Panc1 (cell line): ENCODE measurements around the gene MVK. TPM values are rescaled to one million over a fixed set of nuclear protein-coding genes. Genes with fewer than 3 reads are reported as not detected.

ENCODE experiments used
- ATAC-seq: fragments of 200-7000 bp; cut with Tn5 transposase; 2 replicates; pipeline ENCODE4 v1.9.1; 2020; ENCODE audit warnings: mild to moderate bottlenecking, moderate library complexity
- BruUV-seq: library from RNA; stranded (reverse); fragments of 400-500 nt; replicated peaks from 2 replicates; lab custom pipeline; 2021; lab: Mats Ljungman, UMichigan
- CTCF ChIA-PET: fragments of 300-600 bp; sonication (Branson Sonifier 250); formaldehyde crosslinking; loops from one replicate; lab custom pipeline; 2022; ENCODE audit warnings: antibody characterized with exemption; lab: Charles Lee
- POLR2A ChIA-PET: fragments of 300-600 bp; sonication (Branson Sonifier 250); formaldehyde crosslinking; loops from one replicate; lab custom pipeline; 2022; ENCODE audit warnings: antibody characterized with exemption; lab: Charles Lee
- DNase-seq: peaks from one replicate; pipeline ENCODE4 v3.0.0-alpha.2; 2010; ENCODE audit warnings: low read depth, low spot score
- H3K27ac ChIP-seq: 2 replicates; pipeline ENCODE4 v1.5.1; 2011; ENCODE audit warnings: mild to moderate bottlenecking, low read length, inconsistent platforms
- H3K27me3 ChIP-seq: fragments of 200-500 bp; sonication (Bioruptor generic); 2 replicates; pipeline ENCODE4 v1.6.0; 2014; ENCODE audit warnings: low read length, inconsistent platforms; ENCODE audit not compliant: control insufficient read depth, insufficient read depth
- H3K36me3 ChIP-seq: fragments of 200-500 bp; sonication (Bioruptor generic); 2 replicates; pipeline ENCODE4 v1.5.1; 2014; ENCODE audit warnings: inconsistent platforms, mild to moderate bottlenecking, low read length, moderate library complexity; ENCODE audit not compliant: control insufficient read depth, insufficient read depth
- H3K4me1 ChIP-seq: 2 replicates; pipeline ENCODE4 v1.5.1; 2011; ENCODE audit warnings: inconsistent platforms, mild to moderate bottlenecking, low read length, moderate library complexity; ENCODE audit not compliant: control insufficient read depth, insufficient read depth
- H3K4me3 ChIP-seq, 2 experiments: 2 replicates each; pipeline ENCODE4 v1.5.1; 2011 to 2012; ENCODE audit warnings: low read depth in 2 of 2, low read length in 2 of 2, mild to moderate bottlenecking in 2 of 2, inconsistent platforms in 1 of 2, moderate library complexity in 1 of 2
- H3K9me3 ChIP-seq: fragments of 200-500 bp; sonication (Bioruptor generic); 2 replicates; pipeline ENCODE4 v1.5.1; 2014; ENCODE audit warnings: low read depth, mild to moderate bottlenecking, inconsistent platforms, low read length, moderate library complexity; ENCODE audit not compliant: control insufficient read depth, insufficient read depth
- CTCF ChIP-seq: fragments of 450-650 bp; IDR thresholded peaks from 2 replicates; pipeline ENCODE4 v1.5.1; 2017; ENCODE audit warnings: mild to moderate bottlenecking
- POLR2AphosphoS5 ChIP-seq: IDR thresholded peaks from 2 replicates; pipeline ENCODE4 v1.6.1; 2012; ENCODE audit warnings: mild to moderate bottlenecking, low read depth, low read length, moderate library complexity
- REST ChIP-seq, 2 experiments: IDR thresholded peaks; 2 replicates each; pipeline ENCODE4 v1.6.1; 2011 to 2012; ENCODE audit warnings: low read depth in 2 of 2, control low read depth in 1 of 2, low read length in 1 of 2, mild to moderate bottlenecking in 1 of 2, moderate library complexity in 1 of 2; ENCODE audit not compliant: insufficient read depth in 1 of 2
- SIN3A ChIP-seq: IDR thresholded peaks from 2 replicates; pipeline ENCODE4 v1.6.1; 2012; ENCODE audit warnings: low read depth, mild to moderate bottlenecking, low read length, moderate library complexity, borderline replicate concordance; ENCODE audit not compliant: insufficient read depth
- TCF7L2 ChIP-seq: IDR thresholded peaks from 2 replicates; pipeline ENCODE4 v1.6.1; 2011; ENCODE audit warnings: mild to moderate bottlenecking, low read depth, low read length, inconsistent platforms
- in situ Hi-C: cut with HindIII; loops from 2 replicates; pipeline ENCODE4 v1.10.0; 2016; ENCODE audit warnings: low sequenced_read_pairs, low pct_unique_long_range_greater_than_20kb
- intact Hi-C: fragments of 100-400 bp; cut with micrococcal nuclease; formaldehyde crosslinking; loops from one replicate; pipeline ENCODE4 v1.10.0; 2022; ENCODE audit not compliant: unreplicated experiment
- total RNA-seq: library from RNA; stranded (reverse); gene quantifications from one replicate; pipeline ENCODE4 v1.2.1, GENCODE V29; 2021; ENCODE audit not compliant: unreplicated experiment

The MVK gene
- total RNA-seq, 1 experiment from 2014 or later = 41.6 TPM

GRCh38 chr12:109555431-109556315, 17.9 kb upstream of the MVK start:
- no peaks in the 10 kb centered on the region for H3K36me3 ChIP-seq
- in situ Hi-C loops (no loop called here), intact Hi-C loops (no loop called here)
- TF ChIP-seq POLR2AphosphoS5 = no peak
- TF ChIP-seq CTCF = no peak
- TF ChIP-seq SIN3A = no peak
- TF ChIP-seq REST (IDR thresholded peaks at IDR 0.05; ENCODE audit: insufficient read depth in 1 of 2, low read depth in 2 of 2, low read length in 1 of 2) = no peak
- no peak for TF ChIP-seq TCF7L2
- ChIA-PET CTCF (no interaction called here), POLR2A (interaction anchor here (0.7 kb wide), 1 partner anchor 804 kb away, joined by 3 read pairs; no protein-coding TSS in a partner anchor)
- no peak overlapping the region for H3K4me3 ChIP-seq
- no peak overlapping the region for H3K27ac ChIP-seq
- H3K4me1 ChIP-seq = no peaks in the 10 kb centered on the region
- H3K9me3 ChIP-seq = no peaks in the 10 kb centered on the region
- ATAC-seq = no peak
- DNase-seq = no peak
- no TSS peak for BruUV-seq
- H3K27me3 ChIP-seq = peaks cover 2% of the 10 kb centered on the region; the same call in 1 of the 2 replicates

GRCh38 chr12:109557200-109557599, 16.4 kb upstream of the MVK start:
- Histone ChIP-seq H3K27me3 (no peaks in the 10 kb centered on the region), H3K36me3 (no peaks in the 10 kb centered on the region), H3K27ac (no peak overlapping the region), H3K4me1 (no peaks in the 10 kb centered on the region), H3K4me3 (no peak overlapping the region), H3K9me3 (no peaks in the 10 kb centered on the region)
- ChIA-PET CTCF (no interaction called here), POLR2A (no interaction called here)
- TF ChIP-seq SIN3A = no peak
- no peak for DNase-seq
- no peak for ATAC-seq
- intact Hi-C loops (no loop called here), in situ Hi-C loops (no loop called here)
- no TSS peak for BruUV-seq

GRCh38 chr12:109557805-109558204, 15.8 kb upstream of the MVK start:
- H3K27me3 ChIP-seq = no peaks in the 10 kb centered on the region
- in situ Hi-C loops = no loop called here
- no peaks in the 10 kb centered on the region for H3K9me3 ChIP-seq
- ChIA-PET POLR2A (no interaction called here), CTCF (no interaction called here)
- no peak overlapping the region for H3K4me3 ChIP-seq
- intact Hi-C loops = no loop called here
- BruUV-seq = no TSS peak
- H3K36me3 ChIP-seq = no peaks in the 10 kb centered on the region
- no peaks in the 10 kb centered on the region for H3K4me1 ChIP-seq
- ATAC-seq (no peak), DNase-seq (no peak)
- no peak for TF ChIP-seq TCF7L2
- TF ChIP-seq SIN3A = no peak
- no peak for TF ChIP-seq REST (IDR thresholded peaks at IDR 0.05; ENCODE audit: insufficient read depth in 1 of 2, low read depth in 2 of 2, low read length in 1 of 2)
- no peak for TF ChIP-seq CTCF
- no peak for TF ChIP-seq POLR2AphosphoS5
- no peak overlapping the region for H3K27ac ChIP-seq
